Measurements from ENCODE around the gene SPEF1.

- no peak for TF ChIP-seq EZH2 (IDR thresholded peaks at IDR 0.05; ENCODE audit: borderline replicate concordance, low read length)
- TF ChIP-seq, protein P1, sequence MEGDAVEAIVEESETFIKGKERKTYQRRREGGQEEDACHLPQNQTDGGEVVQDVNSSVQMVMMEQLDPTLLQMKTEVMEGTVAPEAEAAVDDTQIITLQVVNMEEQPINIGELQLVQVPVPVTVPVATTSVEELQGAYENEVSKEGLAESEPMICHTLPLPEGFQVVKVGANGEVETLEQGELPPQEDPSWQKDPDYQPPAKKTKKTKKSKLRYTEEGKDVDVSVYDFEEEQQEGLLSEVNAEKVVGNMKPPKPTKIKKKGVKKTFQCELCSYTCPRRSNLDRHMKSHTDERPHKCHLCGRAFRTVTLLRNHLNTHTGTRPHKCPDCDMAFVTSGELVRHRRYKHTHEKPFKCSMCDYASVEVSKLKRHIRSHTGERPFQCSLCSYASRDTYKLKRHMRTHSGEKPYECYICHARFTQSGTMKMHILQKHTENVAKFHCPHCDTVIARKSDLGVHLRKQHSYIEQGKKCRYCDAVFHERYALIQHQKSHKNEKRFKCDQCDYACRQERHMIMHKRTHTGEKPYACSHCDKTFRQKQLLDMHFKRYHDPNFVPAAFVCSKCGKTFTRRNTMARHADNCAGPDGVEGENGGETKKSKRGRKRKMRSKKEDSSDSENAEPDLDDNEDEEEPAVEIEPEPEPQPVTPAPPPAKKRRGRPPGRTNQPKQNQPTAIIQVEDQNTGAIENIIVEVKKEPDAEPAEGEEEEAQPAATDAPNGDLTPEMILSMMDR (IDR thresholded peaks at IDR 0.05; ENCODE audit: low read length), result no peak
Measured at GRCh38 chr20:3777381-3777715, 3.9 kb downstream of the SPEF1 start.
